Sigmoid colon (tissue), 4 donors: Measurements from ENCODE around the gene ADSL.

Experiments used
- POLR2AphosphoS5 ChIP-seq, 4 donors: sonication (generic); formaldehyde crosslinking; IDR thresholded peaks; one replicate each; pipeline ENCODE4 v1.6.1; 2017; ENCODE audit warnings: antibody characterized with exemption in 4 of 4
- TF ChIP-seq, protein P1 (sequence below), 4 experiments: fragments of 450-650 bp in 3 of 4; fragments of 200-600 bp in 1 of 4; IDR thresholded peaks; one replicate each; pipeline ENCODE4 v1.5.1; 2016 to 2019; ENCODE audit warnings: antibody characterized with exemption in 4 of 4, mild to moderate bottlenecking in 3 of 4, moderate library complexity in 2 of 4

DNA sequence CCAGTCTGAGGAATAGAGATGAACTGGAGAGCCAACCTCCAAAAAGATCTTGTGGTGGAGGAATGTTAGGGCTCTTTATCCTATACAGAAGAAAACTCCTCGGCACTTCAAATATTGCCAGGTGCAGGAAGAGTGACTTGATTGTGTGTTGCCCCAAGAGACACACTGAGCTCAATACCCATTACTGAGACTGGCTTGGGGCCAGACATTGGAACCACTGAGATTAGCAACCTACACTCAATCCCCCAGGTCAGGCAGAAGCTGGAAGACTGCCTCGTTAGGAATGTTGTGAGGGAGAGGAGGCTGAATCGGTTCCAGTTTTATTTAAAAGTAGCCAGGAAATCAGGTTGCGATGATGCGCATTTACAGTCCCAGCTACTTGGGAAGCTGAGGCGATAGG, 21.7 kb downstream of the ADSL start:
- no peak for TF ChIP-seq POLR2AphosphoS5 (IDR thresholded peaks at IDR 0.05)
- TF ChIP-seq, protein P1, sequence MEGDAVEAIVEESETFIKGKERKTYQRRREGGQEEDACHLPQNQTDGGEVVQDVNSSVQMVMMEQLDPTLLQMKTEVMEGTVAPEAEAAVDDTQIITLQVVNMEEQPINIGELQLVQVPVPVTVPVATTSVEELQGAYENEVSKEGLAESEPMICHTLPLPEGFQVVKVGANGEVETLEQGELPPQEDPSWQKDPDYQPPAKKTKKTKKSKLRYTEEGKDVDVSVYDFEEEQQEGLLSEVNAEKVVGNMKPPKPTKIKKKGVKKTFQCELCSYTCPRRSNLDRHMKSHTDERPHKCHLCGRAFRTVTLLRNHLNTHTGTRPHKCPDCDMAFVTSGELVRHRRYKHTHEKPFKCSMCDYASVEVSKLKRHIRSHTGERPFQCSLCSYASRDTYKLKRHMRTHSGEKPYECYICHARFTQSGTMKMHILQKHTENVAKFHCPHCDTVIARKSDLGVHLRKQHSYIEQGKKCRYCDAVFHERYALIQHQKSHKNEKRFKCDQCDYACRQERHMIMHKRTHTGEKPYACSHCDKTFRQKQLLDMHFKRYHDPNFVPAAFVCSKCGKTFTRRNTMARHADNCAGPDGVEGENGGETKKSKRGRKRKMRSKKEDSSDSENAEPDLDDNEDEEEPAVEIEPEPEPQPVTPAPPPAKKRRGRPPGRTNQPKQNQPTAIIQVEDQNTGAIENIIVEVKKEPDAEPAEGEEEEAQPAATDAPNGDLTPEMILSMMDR (IDR thresholded peaks at IDR 0.05), result no peak
